ENCODE results near the gene VPS52. TPM values are rescaled to one million over a fixed set of nuclear protein-coding genes. Genes with fewer than 3 reads are reported as not detected.

The VPS52 gene
- total RNA-seq, 2 donors from 2014 or later, result 37.1 to 40.5 TPM

- Histone ChIP-seq H3K27me3 (no peaks in the 10 kb centered on the region), H3K4me1 (peaks cover 22% of the 10 kb centered on the region), H3K36me3 (replicated peaks in 1 of 2; ENCODE audit: insufficient read depth in 1 of 2, low read depth in 2 of 2) (peaks cover 0 to 4% of the 10 kb centered on the region in 2 donors), H3K9me3 (no peaks in the 10 kb centered on the region), H3K27ac (no peak overlapping the region), H3K4me3 (no peak overlapping the region)
- no peak for ATAC-seq
- TF ChIP-seq CTCF (IDR thresholded peaks at IDR 0.05), result no peak
- TF ChIP-seq POLR2A (IDR thresholded peaks at IDR 0.05), result no peak
- intact Hi-C loops (cut with DNase I), result no loop called here
- no peak for DNase-seq
- 78 to 80% methylated on average over 6 of the region's 6 CpGs for WGBS, 2 donors
These were observed 20.2 kb downstream of the VPS52 start for GRCh38 chr6:33251395-33252012.

GRCh38 chr6:33250731-33251130, 20.9 kb downstream of the VPS52 start:
- DNase-seq, result no peak
- no peak overlapping the region for H3K4me3 ChIP-seq
- WGBS, 2 donors, result 92 to 95% methylated on average over 13 of the region's 13 CpGs
- intact Hi-C loops (cut with DNase I), result no loop called here
- H3K36me3 ChIP-seq (replicated peaks in 1 of 2; ENCODE audit: insufficient read depth in 1 of 2, low read depth in 2 of 2), result peaks cover 0 to 4% of the 10 kb centered on the region in 2 donors
- H3K4me1 ChIP-seq, result peaks cover 22% of the 10 kb centered on the region
- no peak overlapping the region for H3K27ac ChIP-seq
- no peaks in the 10 kb centered on the region for H3K27me3 ChIP-seq
- no peaks in the 10 kb centered on the region for H3K9me3 ChIP-seq
- no peak for ATAC-seq
- TF ChIP-seq POLR2A (IDR thresholded peaks at IDR 0.05), result no peak
- no peak for TF ChIP-seq CTCF (IDR thresholded peaks at IDR 0.05)

GRCh38 chr6:33249732-33250630, 21.7 kb downstream of the VPS52 start:
- WGBS, 2 donors, result 11 to 13% methylated on average over 15 of the region's 15 CpGs
- TF ChIP-seq CTCF (IDR thresholded peaks at IDR 0.05), result no peak
- TF ChIP-seq POLR2A (IDR thresholded peaks at IDR 0.05), result no peak
- no peak for ATAC-seq
- H3K4me1 ChIP-seq, result peaks cover 22% of the 10 kb centered on the region
- peak overlapping the region; percentile 84 to 95 (median 94) for H3K27ac ChIP-seq
- peaks cover 0 to 2% of the 10 kb centered on the region in 2 donors for H3K36me3 ChIP-seq (replicated peaks in 1 of 2; ENCODE audit: insufficient read depth in 1 of 2, low read depth in 2 of 2)
- no peaks in the 10 kb centered on the region for H3K27me3 ChIP-seq
- intact Hi-C loops (cut with DNase I), result loop anchor here (5.0 to 10.0 kb wide), 2 partner anchors 88 to 135 kb away; no protein-coding TSS in a partner anchor
- peak overlapping the region; percentile 18 to 26 for H3K4me3 ChIP-seq
- H3K9me3 ChIP-seq, result no peaks in the 10 kb centered on the region
- peak in 2 of 4 donors; percentile 11 to 25 for DNase-seq

GRCh38 chr6:33248932-33249731, 22.5 kb downstream of the VPS52 start:
- DNase-seq (peak; percentile 98 to 99 (median 98)), ATAC-seq (peak; percentile 94)
- Histone ChIP-seq H3K4me3 (peak overlapping the region; percentile 23 to 26), H3K27ac (peak overlapping the region; percentile 84 to 95 (median 94)), H3K9me3 (no peaks in the 10 kb centered on the region), H3K4me1 (peaks cover 22% of the 10 kb centered on the region), H3K36me3 (replicated peaks in 1 of 2; ENCODE audit: insufficient read depth in 1 of 2, low read depth in 2 of 2) (no peaks in the 10 kb centered on the region), H3K27me3 (no peaks in the 10 kb centered on the region)
- intact Hi-C loops (cut with DNase I), result loop anchor here (5.0 to 10.0 kb wide), 2 partner anchors 87 to 134 kb away; no protein-coding TSS in a partner anchor
- WGBS, 2 donors, result 0% methylated on average over 36 to 58 of the region's 58 CpGs
- TF ChIP-seq POLR2A (IDR thresholded peaks at IDR 0.05) (peak; percentile 57 to 97 (median 93)), CTCF (IDR thresholded peaks at IDR 0.05) (peak in 3 of 7 experiments; percentile 15 to 38 (median 16))

Measured in body of pancreas (tissue), 4 donors.